OCI-LY7 (cell line): ENCODE measurements around the gene LRRN2. TPM values are rescaled to one million over a fixed set of nuclear protein-coding genes. Genes with fewer than 3 reads are reported as not detected.

Experiments
- BruUV-seq: library from RNA; stranded (reverse); fragments of 400-500 nt; replicated peaks from 2 replicates; lab custom pipeline; 2021; lab: Mats Ljungman, UMichigan
- CTCF ChIA-PET: fragments of 300-600 bp; sonication (Branson Sonifier 250); formaldehyde crosslinking; loops from one replicate; lab custom pipeline; 2022; ENCODE audit warnings: antibody characterized with exemption; ENCODE audit not compliant: unreplicated experiment; lab: Charles Lee
- POLR2A ChIA-PET: fragments of 300-600 bp; sonication (Branson Sonifier 250); formaldehyde crosslinking; loops from one replicate; lab custom pipeline; 2022; ENCODE audit warnings: antibody characterized with exemption; lab: Charles Lee
- DNase-seq: peaks from one replicate; pipeline ENCODE4 v3.0.0-alpha.2; 2015; ENCODE audit warnings: low spot score
- H2AFZ ChIP-seq: fragments of 200-600 bp; sonication (generic), shearing (Covaris generic); 2 replicates; pipeline ENCODE4 v1.6.1; 2014; ENCODE audit warnings: mild to moderate bottlenecking, antibody characterized with exemption, low read length, moderate library complexity
- H3K27ac ChIP-seq: fragments of 200-600 bp; sonication (generic); 2 replicates; pipeline ENCODE4 v1.5.1; 2014; ENCODE audit warnings: mixed run types, low read depth, mild to moderate bottlenecking, moderate library complexity, low read length, inconsistent platforms; ENCODE audit not compliant: poor library complexity, severe bottlenecking
- H3K36me3 ChIP-seq: fragments of 200-600 bp; sonication (generic); 2 replicates; pipeline ENCODE4 v1.6.1; 2014; ENCODE audit warnings: mild to moderate bottlenecking, antibody characterized with exemption, low read length, moderate library complexity, mixed read lengths; ENCODE audit not compliant: insufficient read depth
- H3K4me1 ChIP-seq: fragments of 200-600 bp; sonication (generic); 2 replicates; pipeline ENCODE4 v1.5.1; 2014; ENCODE audit warnings: mild to moderate bottlenecking, low read length; ENCODE audit not compliant: insufficient read depth, poor library complexity, severe bottlenecking
- H3K4me2 ChIP-seq: fragments of 200-600 bp; sonication (generic); 2 replicates; pipeline ENCODE4 v1.6.1; 2014; ENCODE audit warnings: mild to moderate bottlenecking, low read length
- H3K4me3 ChIP-seq: fragments of 200-600 bp; sonication (generic); 2 replicates; pipeline ENCODE4 v1.5.1; 2014; ENCODE audit warnings: mild to moderate bottlenecking, low read depth, low read length; ENCODE audit not compliant: poor library complexity, severe bottlenecking
- H3K79me2 ChIP-seq: fragments of 200-600 bp; sonication (generic); 2 replicates; pipeline ENCODE4 v1.6.1; 2016; ENCODE audit warnings: low read depth, mild to moderate bottlenecking, low read length, moderate library complexity, mixed read lengths; ENCODE audit not compliant: insufficient read depth
- H3K9me2 ChIP-seq: fragments of 200-600 bp; sonication (generic); 2 replicates; pipeline ENCODE4 v1.6.1; 2016; ENCODE audit warnings: mild to moderate bottlenecking, low read length, mixed read lengths; ENCODE audit not compliant: insufficient read depth
- H3K9me3 ChIP-seq: fragments of 200-600 bp; sonication (generic); 2 replicates; pipeline ENCODE4 v1.6.1; 2014; ENCODE audit warnings: mild to moderate bottlenecking, mixed run types, low read length, mixed read lengths
- H4K20me1 ChIP-seq: fragments of 200-600 bp; sonication (generic); 2 replicates; pipeline ENCODE4 v1.6.1; 2014; ENCODE audit warnings: mild to moderate bottlenecking, antibody characterized with exemption, low read length, moderate library complexity, mixed read lengths; ENCODE audit not compliant: insufficient read depth
- EZH2phosphoT487 ChIP-seq: fragments of 200-600 bp; sonication (generic); IDR thresholded peaks from 2 replicates; pipeline ENCODE4 v1.6.1; 2018; ENCODE audit warnings: low read depth, borderline replicate concordance, mild to moderate bottlenecking, mixed run types, antibody characterized with exemption, low read length, moderate library complexity, mixed read lengths
- intact Hi-C: fragments of 100-400 bp; cut with micrococcal nuclease; formaldehyde crosslinking; loops from one replicate; pipeline ENCODE4 v1.10.0; 2022; ENCODE audit not compliant: unreplicated experiment
- total RNA-seq, 2 experiments: library from RNA; depleted of rRNA in 1 of 2; stranded (reverse); fragments of >200 nt in 1 of 2; shearing (Covaris generic) in 1 of 2; gene quantifications; 2 replicates each; pipeline ENCODE4 v1.2.3, GENCODE V29; 2014 to 2022
- TF ChIP-seq, protein P1 (sequence below): fragments of 200-600 bp; sonication (generic); conservative IDR thresholded peaks from 2 replicates; pipeline ENCODE4 v1.5.1; 2014; ENCODE audit warnings: mild to moderate bottlenecking, antibody characterized with exemption, low read length, moderate library complexity, mixed read lengths

Gene LRRN2
- total RNA-seq, 2 experiments from 2014 or later = not detected

DNA sequence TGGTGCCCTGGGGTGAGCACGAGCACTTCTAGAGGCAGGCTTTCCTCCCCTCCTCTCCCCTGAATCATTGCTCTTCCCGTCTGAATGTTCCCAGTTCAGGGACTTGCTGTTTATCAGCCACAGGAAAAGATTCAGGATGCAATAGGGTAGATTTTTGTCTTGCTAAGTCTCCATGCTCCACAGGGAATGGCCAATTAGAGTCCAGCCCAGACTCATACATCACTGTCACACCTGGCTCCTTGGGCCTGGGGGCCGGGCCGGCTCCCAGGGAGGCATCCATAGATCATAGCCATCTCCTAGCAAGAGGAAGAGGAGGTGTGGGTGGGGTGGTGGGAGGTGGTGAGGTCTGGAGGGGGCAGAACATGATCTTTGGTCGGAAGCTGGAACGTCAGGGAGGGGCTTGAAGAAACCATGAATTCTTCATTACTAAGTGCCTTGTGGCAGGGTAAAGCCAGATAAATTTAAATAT, 83.4 kb downstream of the LRRN2 start:
- ChIA-PET POLR2A (no interaction called here), CTCF (no interaction called here)
- Histone ChIP-seq H3K27ac (no peak overlapping the region), H3K4me1 (no peaks in the 10 kb centered on the region), H2AFZ (no peak overlapping the region), H3K9me3 (no peaks in the 10 kb centered on the region), H3K79me2 (no peaks in the 10 kb centered on the region), H3K4me2 (no peak overlapping the region), H3K9me2 (no peaks in the 10 kb centered on the region), H3K4me3 (no peak overlapping the region), H4K20me1 (no peaks in the 10 kb centered on the region), H3K36me3 (no peaks in the 10 kb centered on the region)
- no peak for DNase-seq
- intact Hi-C loops = no loop called here
- BruUV-seq = no TSS peak
- TF ChIP-seq, protein P1, sequence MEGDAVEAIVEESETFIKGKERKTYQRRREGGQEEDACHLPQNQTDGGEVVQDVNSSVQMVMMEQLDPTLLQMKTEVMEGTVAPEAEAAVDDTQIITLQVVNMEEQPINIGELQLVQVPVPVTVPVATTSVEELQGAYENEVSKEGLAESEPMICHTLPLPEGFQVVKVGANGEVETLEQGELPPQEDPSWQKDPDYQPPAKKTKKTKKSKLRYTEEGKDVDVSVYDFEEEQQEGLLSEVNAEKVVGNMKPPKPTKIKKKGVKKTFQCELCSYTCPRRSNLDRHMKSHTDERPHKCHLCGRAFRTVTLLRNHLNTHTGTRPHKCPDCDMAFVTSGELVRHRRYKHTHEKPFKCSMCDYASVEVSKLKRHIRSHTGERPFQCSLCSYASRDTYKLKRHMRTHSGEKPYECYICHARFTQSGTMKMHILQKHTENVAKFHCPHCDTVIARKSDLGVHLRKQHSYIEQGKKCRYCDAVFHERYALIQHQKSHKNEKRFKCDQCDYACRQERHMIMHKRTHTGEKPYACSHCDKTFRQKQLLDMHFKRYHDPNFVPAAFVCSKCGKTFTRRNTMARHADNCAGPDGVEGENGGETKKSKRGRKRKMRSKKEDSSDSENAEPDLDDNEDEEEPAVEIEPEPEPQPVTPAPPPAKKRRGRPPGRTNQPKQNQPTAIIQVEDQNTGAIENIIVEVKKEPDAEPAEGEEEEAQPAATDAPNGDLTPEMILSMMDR = no peak
- TF ChIP-seq EZH2phosphoT487 = no peak

DNA sequence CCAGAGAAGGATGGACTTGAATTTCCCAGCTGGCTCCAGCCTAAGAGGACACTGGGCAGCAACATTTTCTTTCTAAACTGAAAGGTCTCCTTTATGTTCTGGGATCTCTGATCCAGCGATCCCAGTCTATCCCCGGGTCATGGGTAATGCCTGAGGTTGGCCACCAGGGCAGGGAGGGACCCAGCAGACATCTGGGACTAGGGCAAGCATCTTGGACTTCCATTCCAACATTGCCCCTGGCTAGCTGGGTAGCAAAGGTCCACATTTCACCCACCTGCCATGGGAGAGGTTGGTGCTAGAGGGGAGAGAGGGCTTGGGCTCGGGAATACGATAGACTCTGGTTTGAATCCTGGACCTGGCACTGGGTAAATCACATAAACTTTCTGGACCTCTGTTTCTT, 84.6 kb downstream of the LRRN2 start:
- intact Hi-C loops = no loop called here
- no TSS peak for BruUV-seq
- Histone ChIP-seq H3K27ac (no peak overlapping the region), H3K4me3 (no peak overlapping the region), H3K9me2 (no peaks in the 10 kb centered on the region), H4K20me1 (no peaks in the 10 kb centered on the region), H3K9me3 (no peaks in the 10 kb centered on the region), H3K36me3 (no peaks in the 10 kb centered on the region), H3K4me2 (no peak overlapping the region), H3K4me1 (no peaks in the 10 kb centered on the region), H2AFZ (no peak overlapping the region), H3K79me2 (no peaks in the 10 kb centered on the region)
- TF ChIP-seq EZH2phosphoT487 = no peak
- TF ChIP-seq, protein P1 = no peak; the same call in 1 of the 2 replicates
- DNase-seq = no peak
- CTCF ChIA-PET = no interaction called here
- POLR2A ChIA-PET = no interaction called here

DNA sequence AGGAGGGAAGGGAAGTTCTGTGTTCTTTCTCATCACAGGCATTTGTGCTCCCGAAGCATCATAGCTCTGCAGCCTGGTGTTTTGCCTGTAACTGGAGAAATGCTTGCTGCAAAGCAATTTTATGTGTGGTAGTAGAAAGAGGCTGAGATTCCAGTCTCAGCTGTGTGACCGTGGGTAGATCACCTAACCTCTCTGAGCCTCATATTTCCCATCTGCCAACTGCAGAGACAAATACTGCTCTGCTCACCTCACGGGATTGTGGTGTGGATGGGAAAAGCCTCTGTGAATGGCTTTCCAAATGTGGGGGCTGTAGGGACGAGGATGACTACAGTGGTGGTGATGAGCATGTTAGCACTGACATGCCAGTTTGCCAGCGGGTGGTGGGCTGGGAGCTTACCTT, 85.3 kb downstream of the LRRN2 start:
- Histone ChIP-seq H3K79me2 (no peaks in the 10 kb centered on the region), H3K4me2 (no peak overlapping the region), H2AFZ (no peak overlapping the region), H4K20me1 (no peaks in the 10 kb centered on the region), H3K4me1 (no peaks in the 10 kb centered on the region), H3K36me3 (no peaks in the 10 kb centered on the region), H3K27ac (no peak overlapping the region), H3K9me3 (no peaks in the 10 kb centered on the region), H3K4me3 (no peak overlapping the region), H3K9me2 (no peaks in the 10 kb centered on the region)
- CTCF ChIA-PET = interaction anchor here (0.5 kb wide), 1 partner anchor 1845 kb away, joined by 3 read pairs; no protein-coding TSS in a partner anchor
- no peak for TF ChIP-seq EZH2phosphoT487
- TF ChIP-seq, protein P1 = no peak
- no peak for DNase-seq
- intact Hi-C loops = no loop called here
- no TSS peak for BruUV-seq
- POLR2A ChIA-PET = no interaction called here
